ENCODE data around the gene AKAP12. TPM values are rescaled to one million over a fixed set of nuclear protein-coding genes. Genes with fewer than 3 reads are reported as not detected.
"Not testable (repeated sequence)": the region's sequence is repeated elsewhere in the genome, so short reads cannot be mapped to it uniquely, and the experiment has no call there.

Gene AKAP12
- total RNA-seq, 1 experiment from 2014 or later = 5.7 TPM

DNA sequence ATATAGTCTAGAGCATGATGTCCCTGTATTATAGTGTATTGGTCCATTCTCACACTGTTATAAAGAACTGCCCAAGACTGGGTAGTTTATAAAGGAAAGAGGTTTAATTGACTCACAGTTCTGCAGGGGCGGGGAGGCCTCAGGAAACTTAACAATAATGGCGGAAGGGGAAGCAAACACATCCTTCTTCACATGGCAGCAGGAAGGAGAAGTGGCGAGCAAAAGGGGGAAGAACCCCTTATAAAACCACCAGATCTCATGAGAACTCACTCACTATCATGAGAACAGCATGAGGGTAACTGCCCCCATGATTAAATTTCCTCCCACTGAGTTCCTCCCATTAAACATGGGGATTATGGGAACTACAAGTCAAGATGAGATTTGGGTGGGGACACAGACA, 75.9 kb downstream of the AKAP12 start:
- DNase-seq, H3K4me3 ChIP-seq, H3K27me3 ChIP-seq, H3K9me3 ChIP-seq, H3K36me3 ChIP-seq: not testable (repeated sequence)

DNA sequence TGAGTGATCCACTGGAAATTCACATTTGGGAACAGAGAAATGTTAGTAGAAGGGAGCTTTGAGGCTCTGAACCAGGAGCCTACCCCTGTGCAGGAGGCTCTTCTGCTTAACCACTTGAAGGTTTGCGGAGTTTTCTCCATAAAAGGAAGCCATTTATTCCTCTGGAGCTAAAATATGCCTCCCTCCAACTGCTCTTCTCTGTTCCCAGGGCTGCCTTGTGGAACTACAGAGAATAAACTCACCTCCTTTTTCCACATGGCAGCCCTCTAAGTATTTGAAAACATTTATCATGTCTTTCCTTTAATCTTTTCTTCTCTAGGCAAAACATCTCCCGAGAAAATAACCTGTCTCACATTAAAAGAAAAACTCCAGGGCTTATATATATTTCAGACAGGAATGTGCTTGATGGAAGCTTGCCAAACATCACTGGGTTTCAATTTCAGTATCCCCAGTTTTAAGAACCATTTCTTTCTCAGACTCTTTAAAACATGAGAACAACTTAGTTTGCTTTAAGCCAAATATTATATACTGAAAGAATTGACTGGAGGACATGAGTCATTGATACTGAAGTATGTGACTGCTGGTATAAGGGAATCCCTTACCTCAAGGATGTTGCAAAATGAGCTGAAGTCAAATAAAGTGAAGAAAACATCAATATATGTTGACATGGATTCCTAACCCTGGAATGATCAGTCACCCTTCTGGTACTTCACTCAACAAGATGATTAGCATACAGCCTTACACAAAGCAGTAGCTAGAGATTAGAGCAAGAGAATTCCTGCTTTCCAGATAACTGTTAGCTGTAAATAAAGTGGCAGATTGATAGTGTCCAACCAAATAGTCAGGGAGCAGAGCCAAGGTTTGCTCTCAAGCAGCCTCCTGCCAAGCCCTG, 77.6 kb downstream of the AKAP12 start:
- Histone ChIP-seq H3K36me3 (no peaks in the 10 kb centered on the region), H3K9me3 (no peaks in the 10 kb centered on the region), H3K27me3 (no peaks in the 10 kb centered on the region), H3K4me3 (no peak overlapping the region)
- peak; percentile 12 for DNase-seq

DNA sequence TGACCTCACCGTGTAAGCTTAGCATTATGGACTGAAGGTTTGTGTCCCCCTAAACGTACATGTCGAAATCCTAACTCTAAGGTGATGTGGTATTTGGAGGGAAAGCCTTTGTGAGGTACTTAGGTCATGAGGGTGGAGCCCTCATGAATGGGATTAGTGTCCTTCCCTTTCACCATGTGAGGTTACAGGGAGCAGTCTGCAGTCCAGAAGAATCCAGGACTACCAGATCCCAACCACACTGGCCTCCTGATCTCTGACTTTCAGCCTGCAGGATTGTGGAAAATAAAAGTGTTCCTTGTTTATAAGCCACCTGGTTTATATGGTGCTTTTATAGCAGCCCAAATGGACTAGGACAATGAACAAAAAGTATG, 78.2 kb downstream of the AKAP12 start:
- Histone ChIP-seq H3K36me3 (no peaks in the 10 kb centered on the region), H3K9me3 (no peaks in the 10 kb centered on the region), H3K4me3 (no peak overlapping the region), H3K27me3 (no peaks in the 10 kb centered on the region)
- DNase-seq = no peak

DNA sequence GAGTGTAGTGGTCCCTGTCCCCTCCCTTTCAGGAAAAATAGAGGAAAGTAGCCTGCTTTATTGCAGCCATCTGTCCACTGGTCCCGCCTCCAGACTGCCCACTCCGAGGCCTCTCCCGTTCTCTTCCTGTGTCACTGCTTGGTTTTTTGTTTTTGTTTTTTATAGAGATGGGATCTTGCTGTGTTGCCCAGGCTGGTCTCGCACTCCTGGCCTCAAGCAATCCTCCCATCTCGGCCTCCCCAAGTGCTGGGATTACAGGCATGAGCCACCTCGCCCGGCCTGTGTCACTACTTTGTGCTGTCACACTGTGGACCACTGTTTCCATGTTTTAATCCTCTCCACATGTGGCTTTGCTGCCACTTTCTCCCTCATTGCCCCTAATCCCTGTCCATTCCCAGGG, 80.4 kb downstream of the AKAP12 start:
- Histone ChIP-seq H3K4me3 (no peak overlapping the region), H3K36me3 (no peaks in the 10 kb centered on the region), H3K27me3 (no peaks in the 10 kb centered on the region), H3K9me3 (no peaks in the 10 kb centered on the region)
- no peak for DNase-seq

DNA sequence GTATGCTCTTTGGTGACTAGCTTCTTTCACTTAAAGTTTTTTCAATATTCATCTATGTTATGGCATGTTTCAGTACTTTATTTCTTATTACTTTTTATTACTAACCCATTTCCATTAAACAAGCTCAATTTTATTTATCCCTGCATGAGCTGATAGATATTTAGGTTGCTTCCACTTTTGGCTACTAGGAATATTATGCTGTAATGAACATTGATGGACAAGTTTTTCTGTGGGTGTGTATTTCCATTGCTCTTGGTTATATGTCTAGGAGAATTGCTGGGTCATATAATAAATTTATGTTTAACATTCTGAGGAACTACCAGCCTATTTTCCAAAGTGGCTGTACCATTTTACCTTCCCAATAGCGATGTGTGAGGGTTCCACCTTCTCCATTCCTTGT, 81.7 kb downstream of the AKAP12 start:
- H3K4me3 ChIP-seq = no peak overlapping the region
- no peaks in the 10 kb centered on the region for H3K27me3 ChIP-seq
- H3K9me3 ChIP-seq = no peaks in the 10 kb centered on the region
- no peaks in the 10 kb centered on the region for H3K36me3 ChIP-seq
- no peak for DNase-seq

DNA sequence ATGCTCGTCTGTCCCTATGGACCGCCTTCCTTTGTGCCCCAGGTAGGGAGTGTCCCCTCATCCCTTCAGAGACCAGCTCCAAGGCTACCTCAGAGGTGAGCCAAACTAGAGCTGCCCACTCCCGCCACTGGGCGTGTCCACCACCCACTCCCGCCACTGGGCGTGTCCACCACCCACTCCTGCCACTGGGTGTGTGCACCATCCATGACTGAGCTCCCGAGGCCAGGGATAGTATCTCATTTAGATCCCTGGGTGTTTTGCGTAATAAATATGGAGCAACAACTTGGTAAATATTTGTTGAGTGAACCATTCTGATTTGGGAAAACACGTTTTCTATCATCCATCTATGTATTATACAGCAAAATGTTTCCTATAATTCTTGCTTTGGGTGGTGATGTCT, 82.8 kb downstream of the AKAP12 start:
- no peak overlapping the region for H3K4me3 ChIP-seq
- H3K36me3 ChIP-seq = no peaks in the 10 kb centered on the region
- DNase-seq = no peak
- H3K27me3 ChIP-seq = no peaks in the 10 kb centered on the region
- no peaks in the 10 kb centered on the region for H3K9me3 ChIP-seq

DNA sequence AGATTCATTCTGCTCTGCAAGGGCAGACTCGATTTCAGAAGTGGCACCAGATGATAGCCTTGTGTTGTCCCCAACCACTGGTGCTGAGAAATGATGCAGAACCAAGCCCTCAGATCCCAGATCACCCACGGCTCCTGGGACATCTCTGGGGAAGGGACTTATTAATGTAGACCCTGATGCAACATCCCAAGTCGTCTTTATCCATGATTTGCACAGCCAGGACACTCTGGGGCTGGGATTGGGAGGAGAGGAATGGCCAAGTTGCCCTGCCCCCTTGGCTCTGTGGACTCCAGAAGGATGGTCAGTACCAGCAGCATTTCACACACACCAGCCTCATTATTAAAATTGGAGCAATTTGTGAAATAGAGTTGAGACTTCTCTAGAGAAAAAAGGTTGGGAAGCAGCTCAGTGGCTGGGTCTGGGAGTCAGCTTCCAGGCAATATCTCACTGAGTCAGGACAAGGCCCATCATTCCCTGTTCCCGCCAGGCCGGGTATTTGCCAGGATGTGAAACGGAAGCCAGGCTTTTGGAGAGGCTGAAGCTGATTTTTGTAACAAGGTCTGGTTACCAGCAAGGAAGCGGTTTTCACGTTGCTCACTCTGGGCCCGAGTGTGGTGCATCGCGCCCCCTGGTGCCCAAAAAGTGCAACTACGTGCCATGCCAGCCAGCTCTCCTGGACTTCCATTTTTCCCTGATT, 84.2 kb downstream of the AKAP12 start:
- Histone ChIP-seq H3K36me3 (no peaks in the 10 kb centered on the region), H3K27me3 (no peaks in the 10 kb centered on the region), H3K9me3 (no peaks in the 10 kb centered on the region), H3K4me3 (no peak overlapping the region)
- peak; percentile 89 for DNase-seq

DNA sequence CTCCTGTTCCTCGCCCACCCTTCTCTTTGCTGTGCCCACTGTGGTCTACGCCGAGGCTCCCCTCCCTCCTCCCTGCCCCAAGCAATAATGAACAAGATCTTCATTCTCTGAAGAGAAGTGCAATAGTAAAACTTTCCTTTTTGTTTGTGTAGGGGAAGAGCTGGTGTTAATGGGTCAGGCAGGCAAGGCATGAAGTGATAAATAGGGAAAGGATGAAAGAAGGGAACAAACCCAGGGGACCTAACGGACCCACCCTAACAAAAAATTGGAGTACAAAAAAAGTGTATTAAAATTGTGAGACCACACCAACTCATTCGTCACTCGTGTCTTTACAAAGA, 84.7 kb downstream of the AKAP12 start:
- H3K27me3 ChIP-seq = no peaks in the 10 kb centered on the region
- DNase-seq = no peak
- H3K9me3 ChIP-seq = no peaks in the 10 kb centered on the region
- no peaks in the 10 kb centered on the region for H3K36me3 ChIP-seq
- no peak overlapping the region for H3K4me3 ChIP-seq

DNA sequence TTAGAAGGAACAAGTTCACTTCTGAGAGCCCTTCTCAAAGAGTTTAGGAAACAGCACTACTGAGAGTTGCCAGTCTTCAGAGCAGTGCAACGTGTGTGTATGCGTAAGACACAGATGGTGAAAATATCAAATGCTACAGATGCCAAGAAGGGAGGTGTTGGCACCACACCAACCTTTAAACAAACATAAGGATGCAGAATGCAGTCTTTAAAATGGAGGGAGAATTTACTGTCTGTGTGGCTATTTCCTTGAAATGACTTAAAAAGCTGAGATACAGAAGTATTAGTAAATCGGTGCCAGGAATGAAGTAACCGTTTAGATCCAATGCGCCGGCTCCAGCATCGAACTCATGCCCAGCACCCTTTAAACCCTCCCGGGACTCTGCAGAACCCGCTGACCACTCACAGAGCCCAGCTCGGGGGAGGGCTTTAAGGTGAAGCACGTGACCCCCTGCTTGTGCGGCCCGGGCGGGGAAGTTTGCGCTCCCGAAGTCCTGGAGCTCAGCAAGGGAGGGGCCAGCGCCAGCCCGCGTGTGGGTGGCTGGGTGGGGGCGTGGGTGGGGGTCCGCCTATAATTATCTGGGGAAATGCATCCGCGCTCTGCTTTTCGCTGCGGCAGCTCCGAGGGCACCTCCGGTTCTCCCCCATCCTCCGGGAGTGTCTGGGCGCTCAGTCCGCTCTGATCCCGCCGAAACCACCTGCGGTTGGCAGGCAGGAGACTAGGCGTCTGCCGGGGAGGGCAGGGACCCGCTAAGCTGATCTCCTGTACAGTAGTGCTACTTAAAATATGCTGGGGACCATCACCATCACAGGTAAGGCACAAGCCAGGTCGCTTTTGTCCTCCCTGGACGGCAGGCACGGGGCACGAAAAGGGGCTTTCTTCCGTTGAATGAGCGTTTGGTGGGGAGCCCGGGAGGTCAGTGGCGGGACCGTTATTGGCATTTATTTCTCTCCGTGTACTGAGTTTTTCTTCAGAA, 85.6 kb downstream of the AKAP12 start:
- H3K36me3 ChIP-seq = no peaks in the 10 kb centered on the region
- peak; percentile 79 for DNase-seq
- H3K9me3 ChIP-seq = no peaks in the 10 kb centered on the region
- peak overlapping the region; percentile 48 for H3K4me3 ChIP-seq
- no peaks in the 10 kb centered on the region for H3K27me3 ChIP-seq

DNA sequence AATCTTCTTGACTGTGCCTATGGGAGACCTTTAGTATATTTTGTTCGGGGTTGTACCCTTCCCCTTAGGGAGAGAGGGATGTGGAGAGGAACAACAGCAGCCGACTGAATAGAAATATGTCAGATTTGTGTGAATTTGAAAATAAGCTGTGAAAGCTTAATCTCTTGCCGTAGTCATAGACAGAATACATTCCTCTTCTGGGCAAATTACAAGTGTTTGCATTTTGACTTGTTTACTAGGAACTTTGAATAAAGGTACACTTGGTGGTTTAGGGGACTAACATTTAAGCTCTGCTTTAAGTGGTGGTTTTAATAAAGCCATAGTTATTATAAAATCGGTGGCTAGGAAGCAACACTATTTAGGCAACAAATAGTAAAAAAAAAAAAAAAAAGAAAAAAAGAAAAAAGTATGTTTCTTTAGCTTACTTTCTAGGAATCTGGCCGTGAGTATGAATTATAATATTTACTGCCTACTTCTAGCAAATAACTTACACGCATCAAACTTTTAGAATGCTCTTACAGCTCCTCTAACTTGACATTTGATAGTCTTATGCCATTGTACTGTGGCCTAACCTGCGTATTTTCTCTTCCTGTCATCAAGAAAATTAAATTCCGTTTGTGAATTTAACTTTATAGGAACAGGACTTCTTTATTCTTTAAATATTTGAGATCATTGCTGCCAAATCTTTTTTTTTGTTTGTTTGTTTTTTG, 86.5 kb downstream of the AKAP12 start:
- no peaks in the 10 kb centered on the region for H3K27me3 ChIP-seq
- peak overlapping the region; percentile 48 for H3K4me3 ChIP-seq
- DNase-seq = no peak
- no peaks in the 10 kb centered on the region for H3K36me3 ChIP-seq
- H3K9me3 ChIP-seq = no peaks in the 10 kb centered on the region

DNA sequence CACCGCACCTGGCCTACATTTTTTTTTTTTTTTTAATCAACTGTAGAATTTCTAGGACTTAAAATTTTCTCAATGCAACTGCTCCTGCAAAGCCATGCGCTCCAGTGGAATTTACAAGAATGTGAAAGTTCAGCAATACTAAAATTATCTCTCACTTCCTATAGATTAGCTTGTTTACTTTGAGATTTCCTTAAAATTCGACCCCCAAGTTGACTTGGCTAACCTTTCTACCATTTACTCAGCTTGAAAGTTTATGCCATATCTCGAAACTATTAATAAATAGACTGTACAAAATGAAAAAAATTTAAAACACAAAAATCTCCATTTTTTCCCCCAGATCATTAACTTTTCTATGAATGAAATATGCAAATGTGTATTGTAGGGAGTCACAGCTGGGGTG, 87.3 kb downstream of the AKAP12 start:
- Histone ChIP-seq H3K36me3 (no peaks in the 10 kb centered on the region), H3K9me3 (no peaks in the 10 kb centered on the region), H3K27me3 (no peaks in the 10 kb centered on the region), H3K4me3 (no peak overlapping the region)
- DNase-seq = no peak

DNA sequence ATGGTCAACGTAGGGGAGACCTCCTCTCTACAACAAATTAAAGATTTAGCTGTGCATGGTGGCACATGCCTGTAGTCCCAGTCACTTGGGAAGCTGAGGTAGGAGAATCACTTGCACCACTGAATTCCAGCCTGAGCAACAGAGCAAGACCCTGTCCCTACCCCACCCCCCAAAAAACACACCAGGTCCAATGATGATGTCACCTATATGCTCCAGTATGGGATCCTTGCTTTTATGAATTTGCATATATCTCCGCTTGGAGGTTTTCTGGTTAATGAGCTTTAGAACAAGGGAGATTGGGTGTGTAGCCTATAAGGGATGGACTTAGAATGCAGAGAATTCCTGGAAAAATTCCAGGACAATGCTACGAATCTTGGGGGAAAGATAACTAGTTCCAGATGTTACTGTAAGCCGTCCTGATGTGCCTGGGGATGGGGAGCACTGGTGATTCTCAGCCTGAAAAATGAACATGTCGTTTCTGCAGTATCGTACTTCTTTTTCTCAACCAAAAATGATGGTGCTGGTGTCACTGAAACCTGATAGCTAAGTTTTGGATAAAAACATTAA, 90.4 kb downstream of the AKAP12 start:
- Histone ChIP-seq H3K36me3 (no peaks in the 10 kb centered on the region), H3K4me3 (no peak overlapping the region), H3K27me3 (no peaks in the 10 kb centered on the region), H3K9me3 (no peaks in the 10 kb centered on the region)
- DNase-seq = no peak

DNA sequence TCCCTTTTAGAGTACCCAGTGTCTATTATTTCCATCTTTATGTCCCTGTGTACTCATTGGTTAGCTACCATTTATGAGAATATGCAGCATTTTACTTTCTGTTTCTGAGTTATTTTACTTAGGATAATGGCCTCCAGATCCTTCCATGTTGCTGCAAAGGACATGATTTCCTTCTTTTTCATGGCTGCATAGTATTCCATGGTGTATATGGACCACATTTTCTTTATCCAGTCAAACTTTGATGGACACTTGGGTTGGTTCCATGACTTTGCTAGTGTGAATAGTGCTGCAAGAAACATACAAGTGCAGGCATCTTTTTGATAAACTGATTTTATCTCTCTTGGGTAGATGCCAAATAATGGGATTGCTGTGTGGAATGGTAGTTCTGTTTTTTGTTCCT, 96.2 kb downstream of the AKAP12 start:
- H3K27me3 ChIP-seq = no peaks in the 10 kb centered on the region
- no peaks in the 10 kb centered on the region for H3K9me3 ChIP-seq
- no peak overlapping the region for H3K4me3 ChIP-seq
- no peak for DNase-seq
- no peaks in the 10 kb centered on the region for H3K36me3 ChIP-seq

DNA sequence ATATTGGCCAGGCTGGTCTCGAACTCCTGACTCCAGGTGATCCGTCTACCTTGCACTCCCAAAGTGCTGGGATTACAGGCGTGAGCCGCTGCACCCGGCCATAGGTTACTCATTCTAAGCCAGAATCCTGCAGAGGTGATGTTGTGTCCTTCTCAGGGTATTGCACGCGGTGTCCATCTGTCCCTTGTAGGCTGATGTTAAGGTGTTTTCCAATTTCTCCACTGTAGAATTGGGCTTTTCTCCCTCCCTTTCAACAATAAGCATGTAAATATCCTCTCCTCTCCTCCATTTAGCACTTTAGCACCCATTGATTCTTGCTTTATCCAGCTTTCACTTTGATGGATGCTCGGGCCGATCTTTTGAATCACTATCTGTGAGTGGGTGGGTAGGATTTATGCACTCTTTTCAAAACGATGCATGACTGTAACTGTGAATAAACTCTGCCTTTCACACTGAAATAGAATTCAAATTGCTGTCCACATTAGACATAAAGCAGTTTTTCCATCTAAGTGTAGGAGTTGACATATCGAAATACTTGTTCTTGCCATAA, 99.0 kb downstream of the AKAP12 start:
- Histone ChIP-seq H3K27me3 (no peaks in the 10 kb centered on the region), H3K36me3 (no peaks in the 10 kb centered on the region), H3K9me3 (no peaks in the 10 kb centered on the region), H3K4me3 (no peak overlapping the region)
- DNase-seq = no peak

DNA sequence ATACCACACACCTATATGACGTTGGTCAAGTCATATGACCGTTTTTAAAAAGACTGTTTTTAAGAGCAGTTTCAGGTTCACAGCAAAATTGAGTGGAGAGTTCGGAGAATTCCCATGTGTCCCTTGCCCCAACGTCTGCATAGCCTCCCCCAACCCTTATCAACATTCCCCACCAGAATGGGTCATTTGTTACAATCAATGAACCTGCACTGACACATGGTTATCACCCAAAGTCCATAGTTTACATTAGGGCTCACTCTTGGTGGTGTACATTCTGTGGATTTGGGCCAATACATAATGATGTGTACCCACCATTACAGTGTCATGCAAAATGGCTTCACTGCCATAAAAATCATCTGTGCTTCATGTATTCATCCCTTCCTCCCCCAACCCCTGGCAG, 99.6 kb downstream of the AKAP12 start:
- Histone ChIP-seq H3K36me3 (no peaks in the 10 kb centered on the region), H3K27me3 (no peaks in the 10 kb centered on the region), H3K4me3 (no peak overlapping the region), H3K9me3 (no peaks in the 10 kb centered on the region)
- DNase-seq = no peak
